ENCODE results near the gene IGSF3. TPM values are rescaled to one million over a fixed set of nuclear protein-coding genes. Genes with fewer than 3 reads are reported as not detected.

IGSF3 gene
- total RNA-seq, 4 donors from 2014 or later: 42.2 to 60.0 (median 55.4) TPM

- WGBS, 2 donors: 44 to 57% methylated on average over 2 of the region's 2 CpGs
Observed at GRCh38 chr1:116690396-116690848, 22.9 kb upstream of the IGSF3 start.

GRCh38 chr1:116686723-116687352 lies 19.3 kb upstream of the IGSF3 start:
- H3K9me3 ChIP-seq: no peaks in the 10 kb centered on the region
- TF ChIP-seq POLR2A (IDR thresholded peaks at IDR 0.05) (no peak), CTCF (IDR thresholded peaks at IDR 0.05) (no peak)
- no peaks in the 10 kb centered on the region for H3K36me3 ChIP-seq
- 63 to 64% methylated on average over 4 of the region's 4 CpGs for WGBS, 2 donors
- H3K27me3 ChIP-seq: no peaks in the 10 kb centered on the region
- H3K4me1 ChIP-seq: peaks cover 0 to 40% (median 9%) of the 10 kb centered on the region in 3 donors
- peak overlapping the region in 1 of 4 donors; percentile 3 for H3K27ac ChIP-seq
- no peak for DNase-seq
- no peak overlapping the region for H3K4me3 ChIP-seq
- intact Hi-C loops (cut with DNase I): no loop called here

More at GRCh38 chr1:116690396-116690848, 22.9 kb upstream of the IGSF3 start:
- no peaks in the 10 kb centered on the region for H3K36me3 ChIP-seq
- no peak overlapping the region for H3K27ac ChIP-seq
- H3K4me3 ChIP-seq: no peak overlapping the region
- intact Hi-C loops (cut with DNase I): no loop called here
- H3K4me1 ChIP-seq: peaks cover 13 to 61% (median 20%) of the 10 kb centered on the region in 3 donors
- no peaks in the 10 kb centered on the region for H3K9me3 ChIP-seq
- TF ChIP-seq POLR2A (IDR thresholded peaks at IDR 0.05): no peak
- TF ChIP-seq CTCF (IDR thresholded peaks at IDR 0.05): no peak
- no peak for DNase-seq
- H3K27me3 ChIP-seq: no peaks in the 10 kb centered on the region

GRCh38 chr1:116686175-116686574 lies 18.6 kb upstream of the IGSF3 start:
- H3K4me1 ChIP-seq: peaks cover 0 to 40% (median 10%) of the 10 kb centered on the region in 3 donors
- no peaks in the 10 kb centered on the region for H3K27me3 ChIP-seq
- no peaks in the 10 kb centered on the region for H3K36me3 ChIP-seq
- WGBS, 2 donors: 89 to 93% methylated on average over 6 to 7 of the region's 7 CpGs
- no peak for DNase-seq
- no peaks in the 10 kb centered on the region for H3K9me3 ChIP-seq
- intact Hi-C loops (cut with DNase I): no loop called here
- no peak overlapping the region for H3K27ac ChIP-seq
- H3K4me3 ChIP-seq: no peak overlapping the region
- no peak for TF ChIP-seq POLR2A (IDR thresholded peaks at IDR 0.05)

GRCh38 chr1:116684575-116684974 lies 17.0 kb upstream of the IGSF3 start:
- TF ChIP-seq CTCF (IDR thresholded peaks at IDR 0.05): no peak
- TF ChIP-seq POLR2A (IDR thresholded peaks at IDR 0.05): no peak
- Histone ChIP-seq H3K4me3 (no peak overlapping the region), H3K27me3 (no peaks in the 10 kb centered on the region), H3K36me3 (no peaks in the 10 kb centered on the region), H3K9me3 (no peaks in the 10 kb centered on the region), H3K27ac (no peak overlapping the region), H3K4me1 (peaks cover 0 to 41% (median 10%) of the 10 kb centered on the region in 3 donors)
- no peak for DNase-seq
- 26 to 46% methylated on average over 2 of the region's 2 CpGs for WGBS, 2 donors
- intact Hi-C loops (cut with DNase I): no loop called here

- DNase-seq: no peak
- WGBS, 2 donors: 42 to 51% methylated on average over 4 of the region's 4 CpGs
- intact Hi-C loops (cut with DNase I): no loop called here
Observed at GRCh38 chr1:116682641-116683221, 15.2 kb upstream of the IGSF3 start.

More at GRCh38 chr1:116682641-116683221, 15.2 kb upstream of the IGSF3 start:
- TF ChIP-seq CTCF (IDR thresholded peaks at IDR 0.05) (peak in 1 of 6 experiments; percentile 20), POLR2A (IDR thresholded peaks at IDR 0.05) (no peak)
- no peaks in the 10 kb centered on the region for H3K27me3 ChIP-seq
- peaks cover 3 to 38% (median 10%) of the 10 kb centered on the region in 3 donors for H3K4me1 ChIP-seq
- peak overlapping the region in 3 of 4 donors; percentile 25 to 37 (median 32) for H3K27ac ChIP-seq
- no peak overlapping the region for H3K4me3 ChIP-seq
- H3K9me3 ChIP-seq: no peaks in the 10 kb centered on the region
- H3K36me3 ChIP-seq: no peaks in the 10 kb centered on the region

Measured in esophagus squamous epithelium (tissue), 5 donors.